SK-N-SH (cell line): ENCODE data around the gene ROR2. TPM values are rescaled to one million over a fixed set of nuclear protein-coding genes. Genes with fewer than 3 reads are reported as not detected.

ENCODE experiments used
- CTCF ChIA-PET: fragments of 300-600, 350-600 bp; formaldehyde crosslinking; extraction: SDS; loops from one replicate; lab custom pipeline; 2021; lab: Yijun Ruan, JAX
- POLR2A ChIA-PET: fragments of 350-600 bp; sonication (Branson Sonifier 250); formaldehyde crosslinking; extraction: SDS; loops from one replicate; lab custom pipeline; 2020; ENCODE audit warnings: antibody characterized with exemption, inconsistent platforms; lab: Yijun Ruan, JAX
- DNase-seq: peaks from one replicate; pipeline ENCODE4 v3.0.0; 2012
- H2AFZ ChIP-seq: fragments of 200-600 bp; sonication (generic); 2 replicates; pipeline ENCODE4 v1.8.1; 2016; ENCODE audit warnings: antibody characterized with exemption, mild to moderate bottlenecking, low read depth
- H3F3A ChIP-seq: fragments of 200-600 bp; sonication (generic); replicated peaks from 2 replicates; pipeline ENCODE3; 2016; ENCODE audit warnings: antibody characterized with exemption, mild to moderate bottlenecking; ENCODE audit not compliant: insufficient read depth
- H3K27ac ChIP-seq, 2 experiments: fragments of 200-500 bp in 1 of 2; fragments of 200-600 bp in 1 of 2; sonication (Bioruptor generic) in 1 of 2; sonication (generic), shearing (Covaris generic) in 1 of 2; 2 replicates each; pipeline versions ENCODE4 v1.5.1 to v1.6.1; 2014 to 2016; ENCODE audit warnings: low read depth in 2 of 2, inconsistent platforms in 1 of 2, low read length in 1 of 2, mild to moderate bottlenecking in 1 of 2, mixed read lengths in 1 of 2
- H3K27me3 ChIP-seq: fragments of 200-600 bp; sonication (generic), shearing (Covaris generic); 2 replicates; pipeline ENCODE4 v1.6.1; 2016; ENCODE audit warnings: mixed run types; ENCODE audit not compliant: insufficient read depth
- H3K36me3 ChIP-seq, 2 experiments: fragments of 200-500 bp in 1 of 2; fragments of 200-600 bp in 1 of 2; sonication (Bioruptor generic) in 1 of 2; sonication (generic) in 1 of 2; replicated peaks in 1 of 2; 2 replicates each; pipeline versions ENCODE3 to v1.5.1; 2014 to 2016; ENCODE audit warnings: low read length in 1 of 2, mild to moderate bottlenecking in 1 of 2; ENCODE audit not compliant: insufficient read depth in 2 of 2, control insufficient read depth in 1 of 2
- H3K4me1 ChIP-seq, 2 experiments: fragments of 200-500 bp in 1 of 2; fragments of 200-600 bp in 1 of 2; sonication (Bioruptor generic) in 1 of 2; sonication (generic), shearing (Covaris generic) in 1 of 2; 2 replicates each; pipeline versions ENCODE4 v1.5.1 to v1.6.1; 2014 to 2016; ENCODE audit warnings: low read depth in 1 of 2, low read length in 1 of 2, mixed run types in 1 of 2; ENCODE audit not compliant: insufficient read depth in 2 of 2, control insufficient read depth in 1 of 2
- H3K4me2 ChIP-seq: fragments of 200-600 bp; sonication (generic), shearing (Covaris generic); 2 replicates; pipeline ENCODE4 v1.6.1; 2017; ENCODE audit warnings: mixed run types
- H3K4me3 ChIP-seq, 2 experiments: fragments of 200-500 bp in 1 of 2; fragments of 200-600 bp in 1 of 2; sonication (Bioruptor generic) in 1 of 2; sonication (generic), shearing (Covaris generic) in 1 of 2; 2 replicates each; pipeline versions ENCODE4 v1.5.1 to v1.8.1; 2014 to 2016; ENCODE audit warnings: low read depth in 2 of 2, inconsistent platforms in 1 of 2, low read length in 1 of 2, mild to moderate bottlenecking in 1 of 2, mixed read lengths in 1 of 2, moderate library complexity in 1 of 2
- H3K79me2 ChIP-seq: fragments of 200-600 bp; sonication (generic); 2 replicates; pipeline ENCODE4 v1.8.1; 2017; ENCODE audit warnings: mild to moderate bottlenecking; ENCODE audit not compliant: insufficient read depth
- H3K9ac ChIP-seq: fragments of 200-600 bp; sonication (generic); 2 replicates; pipeline ENCODE4 v1.6.1; 2017; ENCODE audit warnings: mixed run types
- H3K9me2 ChIP-seq: fragments of 200-600 bp; sonication (generic); 2 replicates; pipeline ENCODE4 v1.6.1; 2017; ENCODE audit warnings: mixed run types
- H3K9me3 ChIP-seq: fragments of 200-600 bp; sonication (generic); 2 replicates; pipeline ENCODE4 v1.6.1; 2017; ENCODE audit warnings: mixed run types, mild to moderate bottlenecking, moderate library complexity
- H4K20me1 ChIP-seq: fragments of 200-600 bp; sonication (generic); 2 replicates; pipeline ENCODE4 v1.6.1; 2017; ENCODE audit warnings: mild to moderate bottlenecking, mixed run types; ENCODE audit not compliant: insufficient read depth
- ELF1 ChIP-seq: IDR thresholded peaks from 2 replicates; pipeline ENCODE4 v1.4.0; 2012
- EZH2phosphoT487 ChIP-seq: fragments of 200-600 bp; sonication (generic); IDR thresholded peaks from 2 replicates; pipeline ENCODE4 v1.6.1; 2017; ENCODE audit warnings: low read depth, mixed run types, mild to moderate bottlenecking, antibody characterized with exemption, moderate library complexity, borderline replicate concordance
- FOXM1 ChIP-seq: IDR thresholded peaks from 2 replicates; pipeline ENCODE4 v1.4.0; 2012; ENCODE audit warnings: low read depth, mild to moderate bottlenecking
- GATA2 ChIP-seq: sonication (generic); formaldehyde crosslinking; IDR thresholded peaks from 2 replicates; pipeline ENCODE4 v1.5.0; 2020; ENCODE audit warnings: mild to moderate bottlenecking, missing genetic modification reagents
- JUND ChIP-seq: IDR thresholded peaks from 2 replicates; pipeline ENCODE4 v1.4.0; 2012
- MAX ChIP-seq: IDR thresholded peaks from 2 replicates; pipeline ENCODE4 v1.4.0; 2012; ENCODE audit warnings: low read depth
- NFIC ChIP-seq: IDR thresholded peaks from 2 replicates; pipeline ENCODE4 v1.4.0; 2012; ENCODE audit warnings: borderline replicate concordance
- NRF1 ChIP-seq: IDR thresholded peaks from 2 replicates; pipeline ENCODE4 v1.6.1; 2012; ENCODE audit warnings: low read depth, mild to moderate bottlenecking, low read length
- POLR2AphosphoS5 ChIP-seq: IDR thresholded peaks from 2 replicates; pipeline ENCODE4 v1.6.1; 2012; ENCODE audit warnings: low read depth, low read length
- RAD21 ChIP-seq: IDR thresholded peaks from 2 replicates; pipeline ENCODE4 v1.6.1; 2012; ENCODE audit warnings: mild to moderate bottlenecking, low read length
- RCOR1 ChIP-seq: fragments of 150-350 bp; IDR thresholded peaks from 2 replicates; pipeline ENCODE4 v1.6.1; 2017; ENCODE audit warnings: antibody characterized with exemption, low read length
- REST ChIP-seq: IDR thresholded peaks from 2 replicates; pipeline ENCODE4 v1.6.1; 2012; ENCODE audit warnings: mild to moderate bottlenecking, low read depth, low read length, moderate library complexity
- RFX5 ChIP-seq: IDR thresholded peaks from 2 replicates; pipeline ENCODE4 v1.6.1; 2012; ENCODE audit warnings: mild to moderate bottlenecking, improper control_type of control experiment, low read length
- SMC3 ChIP-seq: IDR thresholded peaks from 2 replicates; pipeline ENCODE4 v1.6.1; 2012; ENCODE audit warnings: low read depth, low read length, improper control_type of control experiment
- YY1 ChIP-seq: IDR thresholded peaks from 2 replicates; pipeline ENCODE4 v1.4.0; 2012; ENCODE audit warnings: low read depth, mild to moderate bottlenecking
- WGBS: methylation state at CpG from one replicate; pipeline ENCODE4 v1.1.6; 2017; ENCODE audit warnings: low lambda C conversion rate; 5-methylcytosine and 5-hydroxymethylcytosine counted together
- polyA plus RNA-seq, 3 experiments: library from polyadenylated mRNA; depleted of rRNA; stranded (reverse); fragments of >200 nt; gene quantifications; 2 replicates each; pipeline ENCODE4 v1.2.3, GENCODE V29; 2012
- TF ChIP-seq, protein P1 (sequence below): fragments of 150-350 bp; IDR thresholded peaks from 2 replicates; pipeline ENCODE4 v1.6.1; 2016; ENCODE audit warnings: mild to moderate bottlenecking, low read depth, low read length
- TF ChIP-seq, protein P2 (sequence below): IDR thresholded peaks from 2 replicates; pipeline ENCODE4; 2012
- TF ChIP-seq, protein P3 (sequence below): fragments of 150-350 bp; IDR thresholded peaks from 2 replicates; pipeline ENCODE4 v1.6.1; 2017; ENCODE audit warnings: antibody characterized with exemption, low read length, low read depth, borderline replicate concordance
- TF ChIP-seq, protein P4 (sequence below): IDR thresholded peaks from 2 replicates; pipeline ENCODE4 v1.4.0; 2012; ENCODE audit warnings: low read depth, borderline replicate concordance

ROR2 gene
- polyA plus RNA-seq, 1 of the 3 experiments (the other 2 are of a cell fraction), result 0.43 TPM

GRCh38 chr9:91972076-91972626 lies 22.1 kb upstream of the ROR2 start:
- no peaks in the 10 kb centered on the region for H3K4me1 ChIP-seq
- no peak overlapping the region for H3K4me2 ChIP-seq
- no peaks in the 10 kb centered on the region for H3K79me2 ChIP-seq
- no peaks in the 10 kb centered on the region for H3K27me3 ChIP-seq
- ChIA-PET CTCF (interaction anchor here (1.0 kb wide), 1 partner anchor 21 kb away, joined by 3 read pairs; no protein-coding TSS in a partner anchor), POLR2A (no interaction called here)
- 42% methylated on average over 4 of the region's 4 CpGs for WGBS
- no peak overlapping the region for H3K9ac ChIP-seq
- no peaks in the 10 kb centered on the region for H3F3A ChIP-seq
- H4K20me1 ChIP-seq, result no peaks in the 10 kb centered on the region
- no peak overlapping the region for H3K4me3 ChIP-seq
- no peaks in the 10 kb centered on the region for H3K36me3 ChIP-seq
- H3K9me2 ChIP-seq, result no peaks in the 10 kb centered on the region
- H2AFZ ChIP-seq, result no peak overlapping the region
- TF ChIP-seq FOXM1 (no peak), EZH2phosphoT487 (no peak), ELF1 (no peak), YY1 (no peak), JUND (no peak), RCOR1 (no peak), MAX (no peak), REST (no peak), NRF1 (no peak), GATA2 (no peak), RFX5 (no peak), POLR2AphosphoS5 (no peak), SMC3 (no peak), NFIC (no peak), RAD21 (no peak)
- TF ChIP-seq, protein P1, sequence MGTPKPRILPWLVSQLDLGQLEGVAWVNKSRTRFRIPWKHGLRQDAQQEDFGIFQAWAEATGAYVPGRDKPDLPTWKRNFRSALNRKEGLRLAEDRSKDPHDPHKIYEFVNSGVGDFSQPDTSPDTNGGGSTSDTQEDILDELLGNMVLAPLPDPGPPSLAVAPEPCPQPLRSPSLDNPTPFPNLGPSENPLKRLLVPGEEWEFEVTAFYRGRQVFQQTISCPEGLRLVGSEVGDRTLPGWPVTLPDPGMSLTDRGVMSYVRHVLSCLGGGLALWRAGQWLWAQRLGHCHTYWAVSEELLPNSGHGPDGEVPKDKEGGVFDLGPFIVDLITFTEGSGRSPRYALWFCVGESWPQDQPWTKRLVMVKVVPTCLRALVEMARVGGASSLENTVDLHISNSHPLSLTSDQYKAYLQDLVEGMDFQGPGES, result no peak
- TF ChIP-seq, protein P2, sequence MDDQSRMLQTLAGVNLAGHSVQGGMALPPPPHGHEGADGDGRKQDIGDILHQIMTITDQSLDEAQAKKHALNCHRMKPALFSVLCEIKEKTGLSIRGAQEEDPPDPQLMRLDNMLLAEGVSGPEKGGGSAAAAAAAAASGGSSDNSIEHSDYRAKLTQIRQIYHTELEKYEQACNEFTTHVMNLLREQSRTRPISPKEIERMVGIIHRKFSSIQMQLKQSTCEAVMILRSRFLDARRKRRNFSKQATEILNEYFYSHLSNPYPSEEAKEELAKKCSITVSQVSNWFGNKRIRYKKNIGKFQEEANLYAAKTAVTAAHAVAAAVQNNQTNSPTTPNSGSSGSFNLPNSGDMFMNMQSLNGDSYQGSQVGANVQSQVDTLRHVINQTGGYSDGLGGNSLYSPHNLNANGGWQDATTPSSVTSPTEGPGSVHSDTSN, result no peak
- TF ChIP-seq, protein P3, sequence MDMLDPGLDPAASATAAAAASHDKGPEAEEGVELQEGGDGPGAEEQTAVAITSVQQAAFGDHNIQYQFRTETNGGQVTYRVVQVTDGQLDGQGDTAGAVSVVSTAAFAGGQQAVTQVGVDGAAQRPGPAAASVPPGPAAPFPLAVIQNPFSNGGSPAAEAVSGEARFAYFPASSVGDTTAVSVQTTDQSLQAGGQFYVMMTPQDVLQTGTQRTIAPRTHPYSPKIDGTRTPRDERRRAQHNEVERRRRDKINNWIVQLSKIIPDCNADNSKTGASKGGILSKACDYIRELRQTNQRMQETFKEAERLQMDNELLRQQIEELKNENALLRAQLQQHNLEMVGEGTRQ, result no peak
- TF ChIP-seq, protein P4, sequence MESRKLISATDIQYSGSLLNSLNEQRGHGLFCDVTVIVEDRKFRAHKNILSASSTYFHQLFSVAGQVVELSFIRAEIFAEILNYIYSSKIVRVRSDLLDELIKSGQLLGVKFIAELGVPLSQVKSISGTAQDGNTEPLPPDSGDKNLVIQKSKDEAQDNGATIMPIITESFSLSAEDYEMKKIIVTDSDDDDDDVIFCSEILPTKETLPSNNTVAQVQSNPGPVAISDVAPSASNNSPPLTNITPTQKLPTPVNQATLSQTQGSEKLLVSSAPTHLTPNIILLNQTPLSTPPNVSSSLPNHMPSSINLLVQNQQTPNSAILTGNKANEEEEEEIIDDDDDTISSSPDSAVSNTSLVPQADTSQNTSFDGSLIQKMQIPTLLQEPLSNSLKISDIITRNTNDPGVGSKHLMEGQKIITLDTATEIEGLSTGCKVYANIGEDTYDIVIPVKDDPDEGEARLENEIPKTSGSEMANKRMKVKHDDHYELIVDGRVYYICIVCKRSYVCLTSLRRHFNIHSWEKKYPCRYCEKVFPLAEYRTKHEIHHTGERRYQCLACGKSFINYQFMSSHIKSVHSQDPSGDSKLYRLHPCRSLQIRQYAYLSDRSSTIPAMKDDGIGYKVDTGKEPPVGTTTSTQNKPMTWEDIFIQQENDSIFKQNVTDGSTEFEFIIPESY, result no peak
- H3K27ac ChIP-seq, result no peak overlapping the region
- no peaks in the 10 kb centered on the region for H3K9me3 ChIP-seq
- no peak for DNase-seq
